Smooth muscle cell (in vitro differentiated cells): ENCODE measurements around the gene CDCP1. TPM values are rescaled to one million over a fixed set of nuclear protein-coding genes. Genes with fewer than 3 reads are reported as not detected.

ENCODE experiments used
- DNase-seq: peaks from one replicate; lab custom pipeline; 2025; ENCODE audit not compliant: unreplicated experiment; lab: John Stamatoyannopoulos, UW
- H2AFZ ChIP-seq: fragments of 200-600 bp; sonication (generic); 2 replicates; pipeline ENCODE4 v1.6.0; 2016; ENCODE audit warnings: antibody characterized with exemption, low read depth, mild to moderate bottlenecking
- H3F3A ChIP-seq: fragments of 200-600 bp; sonication (generic); 2 replicates; pipeline ENCODE4 v1.6.0; 2017; ENCODE audit warnings: antibody characterized with exemption, low read depth
- H3K27ac ChIP-seq: fragments of 200-600 bp; sonication (generic); 2 replicates; pipeline ENCODE4 v1.5.1; 2016; ENCODE audit warnings: low read depth, mild to moderate bottlenecking
- H3K27me3 ChIP-seq: fragments of 200-600 bp; sonication (generic); 2 replicates; pipeline ENCODE4 v1.6.1; 2016; ENCODE audit warnings: low read depth, mild to moderate bottlenecking
- H3K36me3 ChIP-seq: fragments of 200-600 bp; sonication (generic); 2 replicates; pipeline ENCODE4 v1.5.1; 2016; ENCODE audit warnings: low read depth
- H3K4me1 ChIP-seq: fragments of 200-600 bp; sonication (generic); 2 replicates; pipeline ENCODE4 v1.5.1; 2016; ENCODE audit warnings: low read depth
- H3K4me2 ChIP-seq: fragments of 200-600 bp; sonication (generic); 2 replicates; pipeline ENCODE4 v1.6.0; 2016; ENCODE audit warnings: mild to moderate bottlenecking
- H3K4me3 ChIP-seq: fragments of 200-600 bp; sonication (generic); 2 replicates; pipeline ENCODE4 v1.5.1; 2016; ENCODE audit warnings: mild to moderate bottlenecking
- H3K79me2 ChIP-seq: fragments of 200-600 bp; sonication (generic); 2 replicates; pipeline ENCODE4 v1.6.0; 2016; ENCODE audit warnings: low read depth, mild to moderate bottlenecking
- H3K9ac ChIP-seq: fragments of 200-600 bp; sonication (generic); 2 replicates; pipeline ENCODE4 v1.6.0; 2016; ENCODE audit warnings: low read depth
- H3K9me3 ChIP-seq: fragments of 200-600 bp; sonication (generic); replicated peaks from 2 replicates; pipeline ENCODE4 v1.5.1; 2016; ENCODE audit warnings: low read depth
- H4K20me1 ChIP-seq: fragments of 200-600 bp; sonication (generic); 2 replicates; pipeline ENCODE4 v1.6.0; 2016; ENCODE audit warnings: low read depth
- CTCF ChIP-seq: fragments of 200-600 bp; sonication (generic); IDR thresholded peaks from 2 replicates; pipeline ENCODE4 v1.5.1; 2017; ENCODE audit warnings: borderline replicate concordance, mild to moderate bottlenecking, antibody characterized with exemption; ENCODE audit not compliant: insufficient read depth, poor library complexity, severe bottlenecking
- WGBS: methylation state at CpG from one replicate; pipeline ENCODE4 v1.1.7; 2016; ENCODE audit warnings: low lambda C conversion rate; 5-methylcytosine and 5-hydroxymethylcytosine counted together
- polyA plus RNA-seq: library from polyadenylated mRNA; unstranded; fragments of >200 nt; fragmentation: Nextera tagmentation; extraction: Ambion mirVana; gene quantifications from 2 replicates; pipeline ENCODE4 v1.2.1, GENCODE V29; 2016
- total RNA-seq: library from RNA; depleted of rRNA; stranded (reverse); fragments of >200 nt; gene quantifications from 2 replicates; pipeline ENCODE4 v1.2.3, GENCODE V29; 2014

The CDCP1 gene
- total and polyA plus RNA-seq, 2 experiments from 2014 or later: 2.5 to 7.9 TPM

- H3K9ac ChIP-seq: no peak overlapping the region
- H3K9me3 ChIP-seq: no peaks in the 10 kb centered on the region
- TF ChIP-seq CTCF: no peak
- H3F3A ChIP-seq: no peaks in the 10 kb centered on the region
- no peak overlapping the region for H3K4me3 ChIP-seq
- WGBS: 94% methylated on average over 4 of the region's 4 CpGs
- H3K4me1 ChIP-seq: peaks cover 10% of the 10 kb centered on the region
- no peaks in the 10 kb centered on the region for H4K20me1 ChIP-seq
- DNase-seq: no peak
- no peaks in the 10 kb centered on the region for H3K79me2 ChIP-seq
- no peaks in the 10 kb centered on the region for H3K27me3 ChIP-seq
- H3K27ac ChIP-seq: no peak overlapping the region
- peak overlapping the region; percentile 18 for H2AFZ ChIP-seq
- H3K36me3 ChIP-seq: no peaks in the 10 kb centered on the region
- no peak overlapping the region for H3K4me2 ChIP-seq
Measured at GRCh38 chr3:45191424-45191823, 45.2 kb upstream of the CDCP1 start.

GRCh38 chr3:45188719-45189659 lies 42.8 kb upstream of the CDCP1 start:
- Histone ChIP-seq H4K20me1 (no peaks in the 10 kb centered on the region), H3K9ac (no peak overlapping the region), H3K4me3 (no peak overlapping the region), H3F3A (peaks cover under 1% of the 10 kb centered on the region), H2AFZ (no peak overlapping the region), H3K36me3 (no peaks in the 10 kb centered on the region), H3K27ac (no peak overlapping the region), H3K79me2 (no peaks in the 10 kb centered on the region), H3K4me1 (peaks cover 10% of the 10 kb centered on the region), H3K27me3 (no peaks in the 10 kb centered on the region), H3K9me3 (no peaks in the 10 kb centered on the region), H3K4me2 (no peak overlapping the region)
- 83% methylated on average over 8 of the region's 8 CpGs for WGBS
- DNase-seq: no peak
- no peak for TF ChIP-seq CTCF

GRCh38 chr3:45187694-45188141 lies 41.5 kb upstream of the CDCP1 start:
- no peaks in the 10 kb centered on the region for H3K9me3 ChIP-seq
- no peaks in the 10 kb centered on the region for H4K20me1 ChIP-seq
- TF ChIP-seq CTCF: no peak
- no peak overlapping the region for H2AFZ ChIP-seq
- H3K27ac ChIP-seq: no peak overlapping the region
- no peak overlapping the region for H3K4me3 ChIP-seq
- no peak overlapping the region for H3K4me2 ChIP-seq
- H3K27me3 ChIP-seq: no peaks in the 10 kb centered on the region
- H3F3A ChIP-seq: peaks cover 5% of the 10 kb centered on the region
- DNase-seq: no peak
- no peaks in the 10 kb centered on the region for H3K79me2 ChIP-seq
- no peak overlapping the region for H3K9ac ChIP-seq
- H3K36me3 ChIP-seq: no peaks in the 10 kb centered on the region
- 79% methylated on average over 3 of the region's 3 CpGs for WGBS
- peaks cover 19% of the 10 kb centered on the region for H3K4me1 ChIP-seq
